Measurements from ENCODE around the gene ARMC9.
"Not testable (repeated sequence)": the region's sequence is repeated elsewhere in the genome, so short reads cannot be mapped to it uniquely, and the experiment has no call there.

ARMC9 gene

GRCh38 chr2:231290321-231291015 is 92.0 kb downstream of the ARMC9 start:
- DNase-seq: no peak

- DNase-seq: no peak
These were observed 94.2 kb downstream of the ARMC9 start for GRCh38 chr2:231292472-231293134.

GRCh38 chr2:231293163-231293562 is 94.7 kb downstream of the ARMC9 start:
- DNase-seq: no peak

GRCh38 chr2:231294116-231294515 is 95.7 kb downstream of the ARMC9 start:
- DNase-seq: no peak

GRCh38 chr2:231294571-231295362 is 96.3 kb downstream of the ARMC9 start:
- no peak for DNase-seq

GRCh38 chr2:231295363-231295655 is 96.9 kb downstream of the ARMC9 start:
- no peak for DNase-seq

- no peak for DNase-seq
These were observed 98.1 kb downstream of the ARMC9 start for GRCh38 chr2:231296401-231296974.

- peak; percentile 57 for DNase-seq
These were observed 98.9 kb downstream of the ARMC9 start for GRCh38 chr2:231297108-231297908.

GRCh38 chr2:231298091-231298490 is 99.7 kb downstream of the ARMC9 start:
- DNase-seq: no peak

GRCh38 chr2:231299267-231299666 is 100.8 kb downstream of the ARMC9 start:
- no peak for DNase-seq

- DNase-seq: no peak
These were observed 101.7 kb downstream of the ARMC9 start for GRCh38 chr2:231300020-231300721.

- DNase-seq: no peak
These were observed 102.3 kb downstream of the ARMC9 start for GRCh38 chr2:231300722-231301076.

- DNase-seq: not testable (repeated sequence)
These were observed 105.8 kb downstream of the ARMC9 start for GRCh38 chr2:231304259-231304658.

- DNase-seq: no peak
These were observed 106.8 kb downstream of the ARMC9 start for GRCh38 chr2:231305221-231305620.

GRCh38 chr2:231306791-231307393 is 108.5 kb downstream of the ARMC9 start:
- no peak for DNase-seq

- no peak for DNase-seq
These were observed 109.8 kb downstream of the ARMC9 start for GRCh38 chr2:231308219-231308618.

- no peak for DNase-seq
These were observed 110.4 kb downstream of the ARMC9 start for GRCh38 chr2:231308631-231309428.

- no peak for DNase-seq
These were observed 113.6 kb downstream of the ARMC9 start for GRCh38 chr2:231312066-231312465.

- no peak for DNase-seq
These were observed 117.5 kb downstream of the ARMC9 start for GRCh38 chr2:231315896-231316295.

- no peak for DNase-seq
These were observed 119.1 kb downstream of the ARMC9 start for GRCh38 chr2:231317579-231317978.

GRCh38 chr2:231318436-231318835 is 120.0 kb downstream of the ARMC9 start:
- no peak for DNase-seq
